HG03095 (cell line): Measurements from ENCODE around the gene IL34.

Experiments used
- ATAC-seq: cut with Tn5 transposase; IDR thresholded peaks from one replicate; pipeline ENCODE4 v1.9.1; 2021; ENCODE audit warnings: moderate library complexity; ENCODE audit not compliant: unreplicated experiment

Gene IL34

DNA sequence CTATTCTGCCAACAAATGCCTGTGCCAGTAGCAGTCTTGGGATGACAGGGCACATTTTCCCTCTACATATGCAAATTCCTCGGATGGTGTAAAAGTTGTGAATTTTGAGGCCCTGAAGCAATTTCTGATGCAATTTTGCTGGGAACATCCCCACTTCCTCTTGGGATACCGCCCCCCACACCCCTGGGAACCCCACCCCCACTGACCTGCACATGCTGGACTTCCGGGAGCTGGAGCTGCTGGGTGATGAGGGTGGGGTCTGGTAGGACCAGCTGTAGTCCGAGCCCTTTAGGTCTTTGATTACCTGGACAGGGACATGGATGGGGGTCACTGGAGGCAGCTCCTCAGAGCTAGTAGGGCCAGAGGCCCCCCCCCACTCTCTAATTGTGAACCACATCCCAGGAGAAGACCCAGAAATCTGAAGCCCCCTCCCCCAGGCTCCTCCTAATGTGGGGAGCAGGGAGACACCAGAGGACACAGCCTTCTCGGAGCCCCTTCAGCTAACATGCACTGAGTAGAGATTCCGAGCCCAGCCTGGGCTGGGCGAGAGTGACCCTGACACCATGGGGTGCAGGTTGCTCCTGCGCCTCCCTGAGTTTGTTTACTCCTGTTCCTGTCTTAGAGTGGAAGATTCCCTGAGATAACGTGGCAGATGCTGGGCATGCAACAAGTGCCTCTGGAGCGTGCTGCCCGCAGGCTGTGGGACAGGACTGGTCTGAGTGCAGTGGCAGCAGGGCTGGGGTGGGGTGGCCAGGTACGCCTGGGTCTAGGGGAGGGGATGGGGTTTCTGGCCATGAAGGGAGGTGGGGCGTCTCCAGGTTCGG is 30.5 kb downstream of the IL34 start:
- no peak for ATAC-seq

DNA sequence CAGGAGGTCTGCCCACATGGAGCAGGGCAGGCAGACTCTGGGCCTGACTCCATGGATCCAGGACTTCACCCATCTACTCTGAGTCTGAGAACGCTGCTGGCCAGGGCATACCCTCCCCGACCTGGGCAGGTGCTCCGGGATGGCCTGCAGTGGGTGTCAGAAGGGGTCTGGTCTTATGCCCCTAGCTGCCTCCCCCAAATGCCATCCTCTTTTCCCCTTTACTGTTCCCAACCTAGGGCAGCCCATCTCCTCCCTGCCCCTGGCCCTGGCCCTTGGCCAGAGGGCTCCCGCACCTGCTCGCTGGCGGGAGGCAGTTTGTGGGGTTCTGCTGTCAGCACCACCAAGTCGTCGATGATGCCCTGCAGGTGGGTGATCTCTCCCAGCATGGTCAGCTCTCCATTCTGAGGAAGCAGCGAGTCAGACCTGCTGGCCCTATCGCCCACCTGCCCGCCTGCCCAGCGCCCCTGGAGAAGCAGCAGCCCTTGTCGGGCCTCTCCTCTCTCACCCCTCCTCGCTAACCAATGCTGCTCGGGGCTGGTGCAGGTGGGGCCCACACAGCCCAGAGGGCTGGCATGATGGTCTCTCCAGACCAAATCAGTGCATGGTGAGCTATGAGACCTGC is 31.3 kb downstream of the IL34 start:
- ATAC-seq, result no peak

DNA sequence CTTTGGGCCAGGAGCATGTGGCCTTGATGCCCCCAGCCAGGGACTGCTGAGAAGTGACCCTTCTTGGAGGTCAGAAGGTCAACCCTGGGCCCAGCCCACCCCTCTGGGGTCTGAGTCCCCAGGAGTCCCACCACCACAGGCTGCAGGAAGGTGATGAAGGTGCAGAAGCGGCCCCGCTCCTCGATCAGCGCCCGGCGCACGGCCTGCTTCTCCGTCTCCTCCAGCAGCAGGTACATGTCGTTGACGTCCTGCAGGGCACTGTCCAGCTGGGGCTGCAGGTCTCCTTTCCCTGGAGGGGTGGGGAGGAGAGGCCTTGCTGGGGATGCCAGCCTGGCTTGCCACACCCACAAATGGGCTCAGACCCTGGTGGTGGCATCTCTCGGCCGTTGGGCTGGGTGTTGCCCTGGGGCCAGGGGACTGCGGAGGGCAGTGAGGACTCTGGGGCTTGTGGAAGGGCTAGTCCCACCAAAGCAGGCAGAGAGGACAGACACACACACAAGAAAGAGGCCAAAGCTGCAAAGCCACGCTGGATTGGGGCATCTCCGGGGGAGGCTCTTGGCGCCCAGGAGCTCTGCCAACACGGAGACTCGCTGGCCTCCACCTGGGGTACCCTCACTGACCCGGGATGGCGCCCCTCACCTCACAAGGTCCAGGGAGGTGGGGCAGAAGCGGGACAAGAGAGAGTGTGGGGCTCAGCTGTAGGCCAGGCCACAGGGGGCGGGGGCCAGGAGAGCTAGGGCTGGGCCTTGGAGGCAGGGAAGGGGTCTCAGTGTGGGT is 31.9 kb downstream of the IL34 start:
- ATAC-seq, result no peak

DNA sequence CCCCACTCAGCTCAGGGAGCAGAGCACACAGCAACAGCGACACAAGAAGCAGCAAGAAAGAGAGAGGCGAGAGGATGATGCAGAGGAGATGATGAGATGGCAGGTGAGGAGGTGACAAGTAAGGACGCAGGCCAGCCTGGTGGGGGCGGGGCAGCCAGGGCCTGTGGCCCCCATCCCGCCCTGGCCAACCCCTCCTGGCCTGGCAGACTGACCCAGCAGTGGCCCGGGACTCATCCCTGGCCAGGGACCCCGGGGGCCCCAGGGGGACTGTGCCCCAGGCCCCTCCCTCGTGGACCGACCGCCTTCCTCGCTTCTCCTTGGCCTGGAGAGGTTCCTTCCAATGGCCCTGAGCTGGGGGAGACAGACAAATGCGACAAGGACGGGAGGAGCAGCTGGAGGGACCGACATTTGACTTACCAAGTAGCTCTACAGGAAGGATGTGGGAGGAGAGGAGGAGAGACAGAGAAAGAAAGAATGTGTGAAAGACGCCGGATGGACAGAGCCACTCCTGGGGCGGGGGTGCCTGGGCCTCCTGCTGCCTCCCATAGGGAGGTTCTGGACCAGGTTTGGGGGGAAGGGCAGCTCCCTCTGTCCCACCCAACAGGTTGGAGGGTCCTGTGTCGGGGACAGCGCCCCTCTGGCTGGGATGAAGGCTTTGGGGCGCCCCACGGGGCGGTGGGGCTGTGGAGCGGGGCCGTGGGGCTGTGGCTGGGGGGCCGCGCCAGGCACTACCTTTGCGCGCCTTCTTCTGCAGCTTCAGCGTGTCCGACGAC is 32.7 kb downstream of the IL34 start:
- ATAC-seq, result no peak

DNA sequence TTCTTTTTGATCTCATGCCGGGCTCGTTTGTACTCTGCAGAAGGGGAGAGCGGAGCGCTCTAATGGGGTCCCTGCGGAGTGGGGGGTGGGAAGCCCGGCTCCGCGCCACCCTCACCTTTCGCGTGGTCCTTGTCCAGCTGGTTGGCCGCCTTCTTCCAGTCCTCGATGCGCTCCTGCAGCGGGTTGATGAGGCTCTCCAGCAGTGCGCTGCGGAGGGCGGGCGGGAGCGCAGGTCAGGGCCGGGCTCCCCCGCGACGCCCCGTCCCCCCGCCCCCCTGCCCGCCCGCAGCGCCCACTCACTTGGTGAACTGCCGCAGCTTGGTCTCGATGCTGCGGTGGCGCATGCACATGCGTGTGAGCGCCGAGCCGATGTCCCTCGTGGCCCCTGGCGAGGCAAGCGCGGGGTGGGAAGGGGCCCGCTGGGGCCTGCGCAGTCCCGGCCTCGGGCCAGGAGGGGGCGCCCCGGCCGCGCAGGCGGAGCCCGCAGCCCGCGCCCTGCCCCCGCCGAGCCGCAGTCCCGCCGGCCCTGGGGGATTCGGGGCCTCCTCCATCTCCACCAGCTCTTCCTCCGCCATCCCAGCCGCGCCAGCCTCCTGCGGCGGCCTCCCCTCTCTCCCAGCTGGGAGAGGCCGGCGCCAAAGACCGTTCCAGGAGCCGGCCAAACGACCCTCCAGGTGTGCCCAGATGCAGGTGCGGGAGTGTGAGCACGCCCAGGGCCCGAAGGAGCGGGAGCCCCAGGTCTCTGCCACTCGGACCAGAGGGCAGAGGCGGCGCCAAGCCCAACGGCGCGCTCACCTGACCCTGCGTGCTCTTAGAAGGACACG is 33.5 kb downstream of the IL34 start:
- ATAC-seq, result no peak

DNA sequence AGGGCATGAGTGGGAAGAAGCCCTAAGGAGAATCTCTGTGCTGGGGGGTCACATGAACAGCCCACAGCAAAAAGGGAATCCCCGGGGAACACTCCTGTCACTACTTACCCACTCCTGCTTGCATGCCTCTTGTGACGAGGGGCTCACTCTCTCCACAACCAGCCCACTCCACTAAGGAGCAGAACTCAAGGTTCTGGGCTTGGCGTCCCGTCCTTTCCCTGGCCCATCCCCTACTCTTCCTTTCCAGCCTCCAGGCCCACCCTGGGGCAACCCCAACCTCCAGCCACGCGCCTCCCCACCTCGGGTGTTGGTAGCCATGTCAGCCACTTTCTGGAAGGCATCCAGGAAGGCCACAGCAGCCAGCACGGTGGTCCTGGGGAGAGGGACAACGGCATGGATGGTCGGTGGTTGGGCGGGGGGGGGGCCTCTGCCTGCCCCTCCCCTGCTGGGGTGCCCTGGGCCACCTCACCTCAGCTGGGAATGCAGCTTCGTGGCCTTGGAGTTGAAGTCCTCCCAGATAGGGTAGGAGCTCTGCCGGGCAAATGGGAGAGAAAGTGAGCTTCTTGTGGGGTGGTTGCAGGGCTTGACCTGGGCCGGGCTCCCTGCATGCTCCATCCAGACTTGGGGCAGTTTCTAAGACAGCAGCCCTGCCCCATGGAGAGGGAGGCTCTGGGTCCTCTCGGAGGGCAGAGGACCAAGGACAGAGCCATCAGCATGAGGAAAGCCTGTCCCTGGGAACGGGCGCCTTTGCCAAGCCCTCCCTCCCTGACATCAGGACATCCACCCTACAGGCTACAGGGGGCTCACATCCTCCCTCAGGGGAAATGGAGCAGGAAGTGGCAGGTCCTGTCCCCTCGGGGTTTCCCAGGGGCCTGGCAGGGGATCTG is 34.4 kb downstream of the IL34 start:
- no peak for ATAC-seq

DNA sequence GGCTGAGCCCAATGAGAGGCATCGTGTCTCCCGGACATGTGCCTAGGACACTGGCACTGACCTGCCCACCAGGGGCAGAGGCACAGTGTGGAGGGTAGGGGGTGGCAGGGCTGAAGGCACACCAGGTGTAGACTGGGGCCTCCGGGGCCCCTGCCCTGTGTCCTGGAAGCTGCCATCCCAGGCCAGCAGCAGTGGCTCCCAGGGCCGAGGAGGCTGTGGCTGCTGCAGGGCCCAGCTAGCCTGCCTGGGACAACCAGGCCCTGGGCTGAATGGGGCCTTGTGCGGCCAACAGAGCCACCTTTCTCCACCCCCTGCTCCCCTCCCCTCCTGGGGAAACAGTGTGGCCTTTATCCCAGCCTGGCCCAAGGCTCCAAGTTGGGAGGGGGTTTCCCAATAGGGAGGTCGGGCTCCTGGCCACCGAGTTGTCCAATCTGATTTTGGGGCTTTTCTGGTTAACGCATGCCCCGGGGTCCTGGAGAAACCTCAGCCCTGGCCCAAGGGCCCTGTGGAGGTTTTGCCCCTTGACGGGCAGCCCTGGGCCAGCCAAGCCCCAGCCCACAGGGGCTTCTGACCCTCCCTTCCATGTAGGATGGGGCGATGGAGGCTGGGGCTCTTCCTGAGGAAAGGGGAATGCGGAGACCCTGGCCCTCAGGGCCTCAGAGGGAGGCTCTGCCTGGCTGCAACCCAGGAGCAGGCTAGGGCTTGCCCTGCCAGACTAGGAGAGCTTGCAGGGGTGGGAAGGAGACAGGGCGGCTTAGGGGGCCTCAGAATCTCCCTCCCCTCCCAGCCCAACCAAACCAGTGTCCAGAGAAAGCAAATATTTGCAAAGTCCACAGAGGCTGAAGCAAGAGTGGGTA is 35.3 kb downstream of the IL34 start:
- ATAC-seq, result no peak

DNA sequence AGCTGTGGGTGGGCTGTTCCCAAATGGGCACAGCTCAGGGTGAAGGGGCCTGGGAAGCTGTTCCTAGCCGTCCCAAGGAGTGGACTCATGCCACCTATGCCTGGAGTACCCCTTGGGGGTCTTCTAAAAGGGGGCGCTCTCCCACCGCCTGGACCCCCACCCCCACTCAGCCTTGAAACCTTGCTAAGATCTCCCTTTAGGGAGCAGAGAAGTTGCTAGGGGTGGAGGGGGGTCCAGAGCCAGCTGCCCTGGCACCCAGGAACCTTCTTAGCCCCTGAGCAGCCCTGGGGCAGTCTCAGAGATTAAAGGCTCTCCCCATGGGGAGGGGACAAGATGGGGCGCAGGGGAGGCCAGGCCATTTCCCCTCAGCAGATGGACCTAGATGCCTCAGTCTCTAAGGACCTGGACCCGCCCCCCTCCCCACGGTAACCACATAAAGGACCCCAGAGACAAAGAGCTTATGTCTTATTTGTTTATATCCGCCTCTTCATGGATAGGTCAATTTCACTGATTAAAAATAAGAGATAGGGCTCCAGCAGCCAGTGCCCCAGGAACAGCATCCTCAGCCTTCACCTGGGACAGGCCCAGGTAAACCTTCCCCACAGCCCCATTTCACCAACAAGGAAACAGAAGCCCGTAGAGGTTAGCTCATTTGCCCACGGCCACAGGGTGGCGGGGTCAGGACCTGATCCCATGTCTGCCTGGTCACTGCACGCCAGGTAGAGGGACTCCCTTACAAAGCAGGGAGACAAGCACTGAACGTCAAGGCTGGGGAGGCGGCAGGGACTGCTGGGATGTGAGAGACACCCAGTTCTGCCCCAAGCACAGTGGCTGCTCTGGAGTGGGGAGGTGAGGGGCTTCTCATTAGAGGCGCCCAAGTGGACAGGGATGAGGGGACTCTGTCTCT is 36.1 kb downstream of the IL34 start:
- no peak for ATAC-seq

DNA sequence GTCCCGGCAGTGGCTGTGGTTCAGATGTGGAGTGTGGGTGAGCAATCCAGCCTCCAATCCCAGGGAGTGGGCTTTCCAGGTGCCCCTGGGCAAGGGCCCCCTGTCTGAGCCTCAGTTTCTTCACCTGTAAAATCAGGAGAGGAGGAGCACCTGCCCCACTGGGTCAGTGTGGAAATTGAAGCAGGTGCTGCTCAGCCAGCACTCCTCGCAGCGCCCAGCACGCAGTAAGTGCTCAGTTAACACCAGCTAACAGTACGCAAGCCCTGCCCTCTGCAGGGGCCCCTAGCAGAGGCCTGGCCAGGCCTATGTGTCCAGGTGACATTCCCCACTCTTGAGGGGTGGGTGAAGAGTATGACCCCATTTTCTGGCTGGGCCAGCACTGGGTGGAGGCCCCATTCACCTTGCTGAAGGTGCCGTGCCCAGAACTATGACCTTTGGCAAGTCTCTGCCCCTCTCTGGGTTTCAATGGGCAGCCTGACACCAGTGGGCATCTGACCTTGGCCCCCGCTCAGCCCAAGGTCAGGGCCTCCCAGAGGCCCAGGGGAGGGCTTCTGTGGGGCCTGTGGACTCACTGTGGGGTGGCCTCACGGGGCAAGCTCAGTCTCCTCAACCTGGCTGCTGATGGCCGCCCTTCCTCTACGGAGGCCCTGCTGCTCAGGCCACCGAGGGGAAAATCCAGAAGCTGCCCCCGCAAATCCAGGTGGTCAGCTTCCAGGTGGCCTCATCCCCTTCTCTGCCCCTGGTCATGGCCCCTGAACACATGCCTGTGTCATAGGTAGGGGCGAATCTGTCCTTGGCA is 37.0 kb downstream of the IL34 start:
- no peak for ATAC-seq

DNA sequence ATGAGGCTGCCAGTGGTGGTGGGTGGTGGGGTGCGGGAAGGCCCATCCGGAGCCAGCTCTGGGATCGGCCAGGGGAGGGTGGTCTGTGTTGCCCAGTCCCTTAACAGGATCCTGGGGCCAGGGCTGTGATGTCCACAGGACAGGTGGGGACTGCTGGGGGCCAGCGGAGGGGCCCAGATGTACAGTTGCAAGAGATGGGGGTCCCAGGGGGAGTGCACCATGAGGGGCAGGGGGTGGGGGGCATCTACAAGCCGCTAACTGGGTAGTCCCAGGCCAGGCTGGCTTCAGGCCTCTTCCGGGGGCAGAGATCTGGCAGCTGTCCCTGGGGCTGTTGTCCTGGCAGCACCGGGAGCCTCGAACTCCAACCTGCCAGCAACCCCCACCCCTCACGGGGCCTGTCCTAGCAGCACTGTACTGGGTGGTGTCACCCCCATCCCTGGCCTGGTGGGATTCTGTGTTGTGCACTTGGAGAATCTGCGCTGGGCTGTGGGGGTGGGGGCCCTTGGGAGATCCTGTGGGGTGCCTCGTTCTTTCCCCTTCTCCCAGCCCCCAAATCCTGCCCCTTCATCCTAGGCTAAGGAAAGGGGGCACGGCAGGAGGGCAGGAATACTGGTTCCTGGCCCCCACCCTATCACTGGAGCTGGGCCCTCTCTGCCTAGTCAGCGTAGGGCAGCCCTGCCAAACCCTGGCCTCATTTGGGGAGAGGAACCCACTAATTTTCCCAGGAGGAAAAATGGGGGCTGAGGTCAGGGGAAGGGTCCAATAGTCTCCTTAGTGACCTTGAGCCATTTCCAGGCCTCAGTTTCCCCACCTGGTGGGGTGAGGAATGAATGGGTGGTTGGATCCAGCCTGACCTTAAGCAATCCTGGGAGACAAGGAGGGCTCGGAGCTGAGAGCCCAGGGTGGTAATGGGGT is 38.0 kb downstream of the IL34 start:
- no peak for ATAC-seq

DNA sequence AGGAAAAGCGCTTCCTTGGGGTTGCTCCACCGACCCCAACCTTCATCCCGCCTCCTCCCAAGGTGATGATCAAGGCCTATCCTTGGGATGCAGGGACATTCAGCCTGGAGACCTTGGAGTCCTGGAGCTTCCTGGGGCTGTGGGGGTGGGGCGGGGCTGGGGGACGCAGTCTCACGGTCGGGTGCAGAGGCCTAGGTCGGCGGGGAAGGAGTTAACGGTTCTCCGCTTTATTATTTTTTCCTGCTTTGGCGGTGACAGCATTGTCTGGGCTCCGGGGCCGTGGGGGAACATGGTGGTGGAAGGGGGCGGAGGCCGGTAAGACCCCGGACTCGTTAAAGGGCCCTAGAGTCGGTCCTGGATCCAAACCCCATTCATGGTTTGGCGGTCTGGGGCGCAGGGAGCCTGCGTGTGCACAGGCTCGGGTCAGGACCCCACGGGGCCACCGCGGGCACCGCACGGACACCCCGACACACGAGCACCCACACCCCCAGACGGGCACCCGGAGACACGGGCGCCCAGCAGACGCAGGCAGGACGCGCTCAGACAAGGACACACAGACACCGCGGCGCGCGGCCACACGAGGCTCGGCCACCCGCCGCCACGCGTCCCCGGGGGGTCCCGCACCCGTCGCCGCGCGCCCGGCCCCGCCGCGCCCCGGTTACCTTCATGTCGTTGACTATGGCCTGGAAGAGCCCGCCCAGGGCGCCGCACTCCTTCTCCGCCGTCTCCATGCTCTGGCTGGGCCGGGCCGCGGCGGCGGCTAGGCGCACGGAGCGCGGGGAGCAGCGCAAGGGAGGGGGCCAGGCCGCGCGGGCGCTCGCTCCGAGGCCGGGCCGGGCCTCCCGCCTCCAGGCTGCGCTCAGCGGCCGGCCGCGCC is 38.9 kb downstream of the IL34 start:
- ATAC-seq, result no peak

DNA sequence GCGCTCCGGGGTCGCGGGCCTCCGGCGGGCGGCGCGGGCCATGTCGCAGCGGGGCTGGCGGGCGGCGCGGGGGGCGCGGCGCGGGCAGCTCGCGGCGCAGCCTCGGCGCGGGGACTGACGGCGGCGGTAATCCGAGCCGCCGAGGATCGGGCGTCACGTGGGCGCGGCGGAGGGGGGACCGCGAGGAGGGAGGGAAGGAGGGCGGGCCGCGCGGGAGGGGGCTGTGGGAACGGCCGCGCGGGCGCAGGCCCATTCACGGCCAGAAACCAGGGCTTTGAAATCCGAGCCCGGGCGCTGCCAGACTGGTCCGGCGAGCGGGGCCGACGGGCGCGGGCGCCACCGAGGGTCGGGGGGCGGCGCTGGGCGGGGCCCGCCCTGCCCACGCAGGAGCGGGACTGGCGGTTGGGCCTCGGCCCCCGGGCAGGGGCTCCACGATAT is 39.6 kb downstream of the IL34 start, which contains the start of gene MTSS2:
Gene MTSS2, minus strand, starts transcription at position 116 of the 438 bp plus-strand sequence. CDS start 262 bp downstream, outside the sequence.
- ATAC-seq, result no peak

DNA sequence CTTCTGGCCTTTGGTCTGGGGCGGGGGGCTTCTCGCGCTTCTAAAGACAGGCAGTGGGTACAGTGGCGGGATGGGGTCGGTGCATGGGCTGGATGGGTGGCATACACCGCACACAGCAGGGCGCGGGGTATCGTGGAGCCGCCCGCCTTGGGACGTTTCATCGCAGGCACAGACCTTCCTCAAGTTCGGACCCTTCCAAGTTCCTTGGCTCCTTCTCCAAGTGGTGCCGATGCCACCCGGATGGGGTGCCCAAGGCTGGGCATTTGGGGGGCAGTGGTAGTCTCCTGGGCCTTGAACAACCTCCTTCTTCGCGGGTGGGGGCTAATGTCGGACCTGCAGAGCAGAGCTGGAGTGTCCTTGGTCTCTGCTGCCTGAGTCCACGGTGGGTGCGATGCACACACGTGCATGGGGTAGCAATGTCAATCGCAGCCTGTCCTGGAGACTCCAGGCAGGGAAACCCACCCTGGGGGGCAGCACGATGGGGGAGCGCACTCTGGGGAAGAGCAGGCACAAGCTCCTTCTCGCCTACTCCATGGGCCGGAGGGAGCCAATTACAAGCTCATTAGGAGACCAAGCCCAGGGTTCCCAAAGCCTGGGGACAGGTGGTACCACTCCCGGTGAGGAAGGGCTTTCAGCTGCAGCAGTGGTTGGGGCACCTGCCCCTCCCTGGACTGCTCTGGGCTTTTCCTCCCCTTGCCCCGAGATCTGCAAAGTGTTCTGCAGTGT is 40.2 kb downstream of the IL34 start:
- no peak for ATAC-seq

DNA sequence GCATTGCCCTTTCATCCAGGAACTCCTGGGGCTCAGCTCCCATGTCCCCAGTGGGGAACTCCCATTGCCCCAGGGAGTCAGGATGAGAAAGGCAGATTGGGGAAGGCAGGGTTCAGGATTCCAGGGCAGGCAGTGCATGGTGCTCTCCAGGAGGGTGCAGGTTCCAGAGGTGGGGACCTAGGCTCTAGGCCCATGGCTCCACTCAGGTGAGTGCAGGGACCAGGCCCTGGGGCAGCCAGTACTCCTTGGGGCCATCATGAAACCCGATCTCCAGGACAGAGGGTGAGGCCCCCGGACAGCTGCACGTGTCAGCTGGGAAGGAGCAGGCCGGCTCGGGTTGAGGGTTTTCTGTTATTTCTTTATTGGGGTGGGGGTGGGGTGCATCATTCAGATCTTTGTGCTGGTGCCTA is 40.7 kb downstream of the IL34 start:
- no peak for ATAC-seq
